ENCODE measurements around the gene UQCRHL.
"Not testable (repeated sequence)": the region's sequence is repeated elsewhere in the genome, so short reads cannot be mapped to it uniquely, and the experiment has no call there.

The UQCRHL gene

GRCh38 chr1:15835741-15836510 lies 28.5 kb upstream of the UQCRHL start:
- DNase-seq (ENCODE audit: low read depth in 2 of 2, low spot score in 1 of 2) = peak; percentile 97 to 99

- no peak for DNase-seq (ENCODE audit: low read depth in 2 of 2, low spot score in 1 of 2)
Measured at GRCh38 chr1:15835205-15835740, 27.8 kb upstream of the UQCRHL start.

DNA sequence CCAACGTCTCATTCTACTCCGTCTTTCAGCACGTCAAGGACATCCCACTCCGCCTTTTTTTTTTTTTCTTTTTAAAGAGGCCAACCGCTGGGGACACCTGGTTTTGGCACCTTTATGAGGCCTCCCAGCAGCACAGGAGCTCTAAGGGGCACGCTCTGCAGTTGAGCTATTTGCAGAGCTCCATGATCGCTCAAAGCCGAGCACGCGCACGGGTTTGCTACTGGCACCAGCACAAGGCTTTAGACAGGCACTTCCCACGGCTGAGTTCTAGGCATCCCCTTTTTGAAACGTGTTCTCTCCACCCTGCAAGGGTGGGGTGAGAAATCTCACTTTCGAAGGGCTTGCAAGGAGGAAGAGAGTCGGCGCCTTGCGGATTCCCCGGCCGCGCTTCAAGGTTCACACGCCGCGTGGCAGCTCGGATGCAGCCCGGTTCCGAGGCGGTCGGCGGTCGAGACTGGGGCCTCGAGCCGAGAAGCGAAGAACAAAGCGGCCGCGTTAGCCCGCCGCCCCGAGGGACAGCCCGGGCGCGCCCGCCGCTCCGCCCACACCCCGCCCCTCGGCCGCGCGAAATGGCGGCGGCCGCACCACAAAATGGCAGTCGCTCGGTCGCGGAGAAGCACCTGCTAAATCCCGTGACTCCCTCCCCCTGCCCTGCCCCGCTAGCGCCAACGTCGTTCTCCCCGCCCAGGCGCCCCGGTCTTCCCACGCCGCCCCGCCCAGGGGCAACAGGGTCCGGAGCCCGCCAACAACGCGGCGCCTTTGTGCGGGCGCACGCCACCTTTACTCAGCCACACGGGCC lies 27.2 kb upstream of the UQCRHL start:
- DNase-seq (ENCODE audit: low read depth in 2 of 2, low spot score in 1 of 2) = peak; percentile 64 to 83

GRCh38 chr1:15833842-15834405 lies 26.5 kb upstream of the UQCRHL start:
- DNase-seq (ENCODE audit: low read depth in 2 of 2, low spot score in 1 of 2) = no peak

GRCh38 chr1:15833069-15833679 lies 25.7 kb upstream of the UQCRHL start:
- DNase-seq (ENCODE audit: low read depth in 2 of 2, low spot score in 1 of 2) = no peak

- DNase-seq (ENCODE audit: low read depth in 2 of 2, low spot score in 1 of 2) = no peak
Measured at GRCh38 chr1:15830258-15830657, 22.8 kb upstream of the UQCRHL start.

DNA sequence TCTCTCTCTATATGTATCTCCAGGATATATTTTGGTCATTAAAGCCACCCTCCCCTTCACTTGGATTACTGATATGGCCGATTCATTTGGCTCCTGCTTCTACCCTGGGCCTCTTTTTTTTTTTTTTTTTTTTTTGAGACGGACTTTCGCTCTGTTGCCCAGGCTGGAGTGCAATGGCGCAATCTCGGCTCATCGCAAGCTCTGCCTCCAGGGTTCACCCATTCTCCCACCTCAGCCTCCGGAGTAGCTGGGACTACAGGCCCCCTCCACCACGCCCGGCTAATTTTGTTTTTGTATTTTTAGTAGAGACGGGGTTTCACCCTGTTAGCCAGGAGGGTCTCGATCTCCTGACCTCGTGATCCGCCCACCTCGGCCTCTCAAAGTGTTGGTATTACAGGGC lies 21.5 kb upstream of the UQCRHL start:
- not testable (repeated sequence) for DNase-seq (ENCODE audit: low read depth in 2 of 2, low spot score in 1 of 2)

DNA sequence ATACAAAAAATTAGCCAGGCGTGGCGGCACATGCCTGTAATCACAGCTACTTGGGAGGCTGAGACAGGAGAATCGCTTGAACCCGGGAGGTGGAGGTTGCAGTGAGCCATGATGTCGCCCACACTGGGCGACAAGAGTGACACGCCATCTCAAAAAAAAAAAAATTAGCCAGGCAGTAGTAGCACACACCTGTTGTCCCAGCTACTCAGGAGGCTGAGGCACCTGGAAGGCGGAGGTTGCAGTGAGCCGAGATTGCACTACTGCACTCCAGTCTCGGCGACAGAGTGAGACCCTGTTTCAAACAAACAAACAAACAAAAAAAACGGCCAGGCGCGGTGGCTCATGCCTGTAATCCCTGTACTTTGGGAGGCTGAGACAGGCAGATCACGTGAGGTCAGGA lies 20.1 kb upstream of the UQCRHL start:
- not testable (repeated sequence) for DNase-seq (ENCODE audit: low read depth in 2 of 2, low spot score in 1 of 2)

DNA sequence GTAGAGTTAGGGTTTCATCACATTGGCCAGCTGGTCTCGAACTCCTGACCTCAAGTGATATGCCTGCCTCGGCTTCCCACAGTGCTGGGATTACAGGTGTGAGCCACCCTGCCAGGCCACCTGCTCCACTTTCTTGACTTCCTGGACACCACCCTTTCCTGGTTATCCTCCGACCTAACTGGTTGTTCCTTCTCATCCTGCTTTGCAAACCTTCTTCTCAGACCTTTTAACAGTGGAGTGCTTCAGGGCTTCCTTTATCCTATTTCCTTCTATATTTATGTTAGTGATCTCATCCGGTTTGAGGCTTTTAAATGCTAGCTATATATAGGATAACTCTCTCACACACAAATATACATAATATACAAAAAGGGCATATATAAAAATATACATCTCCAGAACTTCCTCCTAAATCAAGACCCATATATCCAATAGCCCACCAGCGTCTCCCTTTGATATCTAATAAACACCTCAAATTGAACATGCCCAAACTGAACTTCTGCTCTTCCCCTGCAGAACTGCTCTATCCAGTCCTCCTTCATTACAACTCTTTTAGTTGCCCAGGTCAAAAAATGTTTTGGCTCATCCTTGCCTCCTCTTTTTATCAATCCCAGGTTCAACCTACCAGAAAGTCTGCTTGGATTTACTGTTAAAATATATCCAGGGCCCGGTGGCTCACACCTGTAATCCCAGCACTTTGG lies 19.5 kb upstream of the UQCRHL start:
- DNase-seq (ENCODE audit: low read depth in 2 of 2, low spot score in 1 of 2) = no peak

- no peak for DNase-seq (ENCODE audit: low read depth in 2 of 2, low spot score in 1 of 2)
Measured at GRCh38 chr1:15825800-15826199, 18.4 kb upstream of the UQCRHL start.

- no peak for DNase-seq (ENCODE audit: low read depth in 2 of 2, low spot score in 1 of 2)
Measured at GRCh38 chr1:15820478-15820877, 13.0 kb upstream of the UQCRHL start.

DNA sequence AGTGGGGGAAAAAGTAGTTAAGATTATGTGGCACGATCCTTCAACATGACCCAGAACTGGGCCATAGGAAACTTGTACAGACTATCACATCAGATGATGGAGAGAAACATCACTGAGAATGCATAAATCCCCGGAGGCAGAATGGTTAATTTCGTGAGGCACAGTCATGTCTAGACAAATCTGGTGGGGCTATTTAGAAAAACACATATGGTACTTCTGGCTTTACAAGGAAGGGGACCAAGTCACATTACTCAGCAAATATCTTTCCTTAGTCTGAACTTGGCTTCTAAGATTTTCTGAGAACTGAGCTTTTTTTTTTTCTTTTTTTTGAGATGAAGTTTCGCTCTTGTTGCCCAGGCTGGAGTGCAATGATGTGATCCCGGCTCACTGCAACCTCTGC lies 9.2 kb upstream of the UQCRHL start:
- no peak for DNase-seq (ENCODE audit: low read depth in 2 of 2, low spot score in 1 of 2)

DNA sequence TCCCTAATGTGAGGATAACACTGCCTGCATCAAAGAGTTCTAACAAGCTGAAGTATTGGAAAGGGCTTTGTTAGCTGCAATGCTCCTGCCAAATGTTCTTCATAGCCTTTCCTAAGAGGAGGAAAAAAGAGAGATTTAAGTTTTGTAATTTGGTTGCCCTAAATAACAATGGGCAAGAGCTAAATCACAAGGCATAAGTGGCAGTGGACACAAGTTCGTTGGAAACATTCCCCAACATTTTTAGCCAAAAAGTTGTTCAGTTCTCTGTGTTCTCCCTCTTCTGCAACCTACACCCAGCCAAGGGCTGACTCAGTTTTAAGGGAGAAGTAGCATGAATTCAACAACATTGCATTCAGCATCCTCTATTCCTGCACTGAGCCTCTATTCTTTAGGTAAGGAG lies 2.6 kb upstream of the UQCRHL start:
- no peak for DNase-seq (ENCODE audit: low read depth in 2 of 2, low spot score in 1 of 2)

- DNase-seq (ENCODE audit: low read depth in 2 of 2, low spot score in 1 of 2) = no peak
Measured at GRCh38 chr1:15808955-15809354, 1.5 kb upstream of the UQCRHL start.

- DNase-seq (ENCODE audit: low read depth in 2 of 2, low spot score in 1 of 2) = no peak
Measured at GRCh38 chr1:15807121-15807520, 328 bp downstream of the UQCRHL start.

DNA sequence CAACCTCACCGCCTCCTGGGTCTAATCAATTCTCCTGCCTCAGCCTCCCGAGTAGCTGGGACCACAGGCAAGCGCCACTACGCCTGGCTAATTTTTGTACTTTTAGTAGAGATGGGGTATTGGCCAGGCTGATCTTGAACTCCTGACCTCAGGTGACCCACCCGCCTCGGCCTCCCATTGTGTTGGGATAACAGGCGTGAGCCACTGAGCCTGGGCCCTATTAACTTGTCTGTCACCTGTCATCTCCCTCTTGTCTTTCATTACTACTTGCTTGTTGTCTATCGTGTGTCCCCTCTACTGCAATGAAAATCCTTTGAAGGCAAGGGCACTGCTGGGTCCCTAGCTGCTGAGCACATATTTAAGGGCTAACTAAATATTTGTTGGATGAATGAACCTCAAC lies 3.4 kb downstream of the UQCRHL start:
- no peak for DNase-seq (ENCODE audit: low read depth in 2 of 2, low spot score in 1 of 2)

- no peak for DNase-seq (ENCODE audit: low read depth in 2 of 2, low spot score in 1 of 2)
Measured at GRCh38 chr1:15803380-15803779, 4.1 kb downstream of the UQCRHL start.

DNA sequence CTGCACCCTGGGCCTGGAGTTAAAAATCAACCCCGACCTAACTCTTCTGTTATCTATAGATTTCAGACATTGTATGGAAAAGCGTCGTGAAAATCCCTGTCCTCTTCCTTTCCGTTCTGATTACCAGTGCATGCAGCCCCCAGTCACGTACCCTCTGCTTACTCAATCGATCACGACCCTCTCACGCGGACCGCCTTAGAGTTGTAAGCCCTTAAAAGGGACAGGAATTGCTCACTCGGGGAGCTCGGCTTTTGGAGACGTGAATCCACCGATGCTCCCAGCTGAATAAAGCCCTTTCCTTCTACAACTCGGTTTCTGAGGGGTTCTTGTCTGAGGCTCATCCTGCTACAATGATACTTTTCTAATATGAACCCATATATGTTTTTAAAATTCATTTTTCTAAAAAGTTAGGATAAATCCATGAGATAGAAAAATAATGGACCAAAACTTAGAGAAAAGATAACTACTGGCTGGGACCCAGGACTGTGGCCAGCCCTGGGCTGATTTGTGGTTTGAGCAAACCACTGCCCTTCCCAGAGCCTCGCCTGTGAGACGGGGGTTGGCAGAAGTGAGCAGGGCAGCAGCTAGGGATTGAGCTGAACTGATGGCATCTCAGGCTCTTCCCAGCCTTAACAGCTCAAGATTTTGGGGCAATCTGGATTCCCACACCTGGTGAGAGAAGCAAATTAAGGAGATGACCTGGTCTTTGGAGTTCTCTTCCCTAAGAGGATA lies 5.0 kb downstream of the UQCRHL start:
- no peak for DNase-seq (ENCODE audit: low read depth in 2 of 2, low spot score in 1 of 2)

DNA sequence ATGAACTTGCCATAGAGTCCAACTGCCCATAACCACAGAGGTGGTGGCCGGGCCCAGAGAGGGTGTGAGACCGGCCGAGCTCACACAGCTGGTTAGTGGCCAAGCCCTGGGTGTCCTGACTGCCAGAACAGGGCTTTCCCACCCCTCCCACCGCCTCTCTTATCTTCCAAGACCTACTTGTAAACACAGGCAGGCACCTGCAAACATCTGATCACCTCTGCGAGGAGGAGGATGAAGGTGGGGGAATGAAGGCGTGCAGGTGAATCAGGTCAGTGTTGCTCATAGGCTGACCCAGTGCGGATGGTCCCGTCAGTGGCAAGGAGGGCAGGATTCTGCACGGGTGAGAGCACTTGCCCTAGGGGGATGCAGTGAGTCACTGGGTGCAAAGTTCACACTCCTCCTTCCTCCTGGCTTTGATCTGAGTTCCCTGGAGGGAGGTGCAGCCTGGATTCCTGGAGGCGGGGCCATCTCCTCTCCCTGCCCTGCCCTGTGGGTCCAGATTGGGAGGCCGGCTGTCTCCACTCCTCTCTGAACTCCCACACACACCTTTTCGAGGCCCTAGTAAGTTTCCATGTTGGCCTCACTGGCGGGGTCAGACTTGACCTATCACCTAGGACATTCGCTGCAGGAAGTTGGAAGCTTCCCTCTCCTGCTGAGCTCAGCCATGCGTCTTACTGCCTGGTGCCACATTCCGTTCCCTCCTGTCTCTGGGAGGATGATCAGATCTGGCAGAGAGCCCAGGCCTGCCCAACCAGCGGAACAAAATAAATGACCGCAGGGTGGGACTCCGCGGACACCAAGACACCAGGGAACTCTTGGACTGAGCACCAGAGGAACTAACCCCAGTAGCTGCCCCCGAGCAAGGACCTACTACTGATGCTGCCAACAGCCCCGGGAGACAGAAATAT lies 7.3 kb downstream of the UQCRHL start:
- DNase-seq (ENCODE audit: low read depth in 2 of 2, low spot score in 1 of 2) = no peak

Data from stimulated activated CD8-positive, alpha-beta memory T cell treated with anti-CD3 and anti-CD28 coated beads, Interleukin-4, amount 100 ng/mL, for 4 hours (primary cell).